Liver (tissue), 9 donors: Measurements from ENCODE around the gene HTRA1. TPM values are rescaled to one million over a fixed set of nuclear protein-coding genes. Genes with fewer than 3 reads are reported as not detected.

Experiments
- DNase-seq: peaks from one replicate; pipeline ENCODE4 v3.0.0-alpha.2; 2017; ENCODE audit warnings: low spot score
- H3K27ac ChIP-seq, 2 donors: one replicate each; pipeline ENCODE4 v1.7.0; 2013; ENCODE audit warnings: inconsistent platforms in 2 of 2, low read length in 2 of 2, control low read depth in 1 of 2, low read depth in 1 of 2, mild to moderate bottlenecking in 1 of 2
- H3K27me3 ChIP-seq, 4 donors: one replicate each; pipeline versions ENCODE4 v1.6.1 to v1.7.0; 2013; ENCODE audit warnings: low read length in 3 of 4, inconsistent platforms in 1 of 4, mild to moderate bottlenecking in 1 of 4, moderate library complexity in 1 of 4; ENCODE audit not compliant: control insufficient read depth in 4 of 4, insufficient read depth in 4 of 4
- H3K36me3 ChIP-seq, 4 donors: one replicate each; pipeline versions ENCODE4 v1.6.1 to v1.7.0; 2013; ENCODE audit warnings: low read length in 3 of 4, mild to moderate bottlenecking in 3 of 4, low read depth in 1 of 4, moderate library complexity in 1 of 4; ENCODE audit not compliant: control insufficient read depth in 4 of 4, insufficient read depth in 3 of 4
- H3K4me1 ChIP-seq, 4 donors: one replicate each; pipeline versions ENCODE4 v1.6.1 to v1.7.0; 2013; ENCODE audit warnings: low read length in 3 of 4, mild to moderate bottlenecking in 3 of 4, moderate library complexity in 1 of 4; ENCODE audit not compliant: control insufficient read depth in 4 of 4, insufficient read depth in 4 of 4
- H3K4me3 ChIP-seq, 3 donors: one replicate each; pipeline versions ENCODE4 v1.6.1 to v1.7.0; 2013; ENCODE audit warnings: low read length in 3 of 3, control low read depth in 1 of 3, low read depth in 1 of 3, mild to moderate bottlenecking in 1 of 3
- H3K9ac ChIP-seq, 2 donors: one replicate each; pipeline ENCODE4 v1.7.0; 2013; ENCODE audit warnings: low read length in 2 of 2, mild to moderate bottlenecking in 2 of 2, moderate library complexity in 2 of 2, control low read depth in 1 of 2, low read depth in 1 of 2
- H3K9me3 ChIP-seq, 4 donors: one replicate each; pipeline versions ENCODE4 v1.6.1 to v1.7.0; 2013; ENCODE audit warnings: low read length in 3 of 4; ENCODE audit not compliant: control insufficient read depth in 4 of 4
- EGR1 ChIP-seq, 2 donors: IDR thresholded peaks; 2 replicates each; pipeline ENCODE4 v1.6.1; 2016 to 2018; ENCODE audit warnings: antibody characterized with exemption in 2 of 2, low read depth in 2 of 2
- FOXA2 ChIP-seq: IDR thresholded peaks from 2 replicates; pipeline ENCODE4 v1.6.1; 2016; ENCODE audit warnings: antibody characterized with exemption
- GABPA ChIP-seq, 2 donors: IDR thresholded peaks in 1 of 2; conservative IDR thresholded peaks in 1 of 2; 2 replicates each; pipeline ENCODE4 v1.6.1; 2016; ENCODE audit warnings: antibody characterized with exemption in 2 of 2, mild to moderate bottlenecking in 1 of 2, moderate library complexity in 1 of 2
- HNF4A ChIP-seq, 2 donors: conservative IDR thresholded peaks; 2 replicates each; pipeline ENCODE4 v1.6.1; 2016; ENCODE audit warnings: antibody characterized with exemption in 2 of 2, mild to moderate bottlenecking in 2 of 2
- HNF4G ChIP-seq: IDR thresholded peaks from 2 replicates; pipeline ENCODE4 v1.6.1; 2016; ENCODE audit warnings: antibody characterized with exemption
- JUND ChIP-seq, 2 donors: IDR thresholded peaks; 2 replicates each; pipeline ENCODE4 v1.6.1; 2016; ENCODE audit warnings: antibody characterized with exemption in 2 of 2
- NR2F2 ChIP-seq: IDR thresholded peaks from 2 replicates; pipeline ENCODE4 v1.6.1; 2016; ENCODE audit warnings: antibody characterized with exemption
- RAD21 ChIP-seq, 2 donors: IDR thresholded peaks; 2 replicates each; pipeline ENCODE4 v1.6.1; 2016; ENCODE audit warnings: antibody characterized with exemption in 2 of 2, mild to moderate bottlenecking in 2 of 2
- RXRA ChIP-seq, 2 donors: IDR thresholded peaks; 2 replicates each; pipeline ENCODE4 v1.6.1; 2017 to 2018; ENCODE audit warnings: antibody characterized with exemption in 2 of 2, mild to moderate bottlenecking in 1 of 2
- SP1 ChIP-seq: IDR thresholded peaks from 2 replicates; pipeline ENCODE4 v1.6.1; 2018; ENCODE audit warnings: antibody characterized with exemption, mild to moderate bottlenecking
- TAF1 ChIP-seq: conservative IDR thresholded peaks from 2 replicates; pipeline ENCODE4 v1.6.1; 2016; ENCODE audit warnings: antibody characterized with exemption, mild to moderate bottlenecking
- YY1 ChIP-seq: IDR thresholded peaks from 2 replicates; pipeline ENCODE4 v1.6.1; 2016; ENCODE audit warnings: antibody characterized with exemption, mild to moderate bottlenecking
- WGBS: extraction: QIAGEN DNeasy Blood & Tissue Kit; methylation state at CpG from one replicate; pipeline ENCODE4 v1.1.7; 2013; 5-methylcytosine and 5-hydroxymethylcytosine counted together
- polyA plus RNA-seq, 2 donors: library from polyadenylated mRNA; stranded (reverse) in 1 of 2; unstranded in 1 of 2; fragments of 200-250 nt in 1 of 2; fragments of >200 nt in 1 of 2; fragmentation: Nextera tagmentation in 1 of 2; extraction: Ambion mirVana in 1 of 2; gene quantifications; one replicate each; pipeline versions ENCODE4 v1.2.1 to v1.2.3, GENCODE V29; 2013 to 2015
- total RNA-seq, 2 donors: library from RNA; depleted of rRNA; stranded (reverse); fragments of >200 nt; gene quantifications; one replicate each; pipeline ENCODE4 v1.2.3, GENCODE V29; 2014
- TF ChIP-seq, protein P1 (sequence below): IDR thresholded peaks from 2 replicates; pipeline ENCODE4 v1.6.1; 2016; ENCODE audit warnings: antibody characterized with exemption
- TF ChIP-seq, protein P2 (sequence below): IDR thresholded peaks from 2 replicates; pipeline ENCODE4 v1.6.1; 2016; ENCODE audit warnings: antibody characterized with exemption
- TF ChIP-seq, protein P3 (sequence below): IDR thresholded peaks from 2 replicates; pipeline ENCODE4 v1.6.1; 2016; ENCODE audit warnings: antibody characterized with exemption, mild to moderate bottlenecking
- TF ChIP-seq, protein P4 (sequence below): IDR thresholded peaks from 2 replicates; pipeline ENCODE4 v1.6.1; 2016; ENCODE audit warnings: antibody characterized with exemption
- donor health status: healthy.
- donor health status: healthy.
- donor health status: healthy.
- donor health status: healthy.
- donor health status: healthy.

The HTRA1 gene
- total and polyA plus RNA-seq, 4 donors = 4.3 to 289 (median 72.1) TPM

DNA sequence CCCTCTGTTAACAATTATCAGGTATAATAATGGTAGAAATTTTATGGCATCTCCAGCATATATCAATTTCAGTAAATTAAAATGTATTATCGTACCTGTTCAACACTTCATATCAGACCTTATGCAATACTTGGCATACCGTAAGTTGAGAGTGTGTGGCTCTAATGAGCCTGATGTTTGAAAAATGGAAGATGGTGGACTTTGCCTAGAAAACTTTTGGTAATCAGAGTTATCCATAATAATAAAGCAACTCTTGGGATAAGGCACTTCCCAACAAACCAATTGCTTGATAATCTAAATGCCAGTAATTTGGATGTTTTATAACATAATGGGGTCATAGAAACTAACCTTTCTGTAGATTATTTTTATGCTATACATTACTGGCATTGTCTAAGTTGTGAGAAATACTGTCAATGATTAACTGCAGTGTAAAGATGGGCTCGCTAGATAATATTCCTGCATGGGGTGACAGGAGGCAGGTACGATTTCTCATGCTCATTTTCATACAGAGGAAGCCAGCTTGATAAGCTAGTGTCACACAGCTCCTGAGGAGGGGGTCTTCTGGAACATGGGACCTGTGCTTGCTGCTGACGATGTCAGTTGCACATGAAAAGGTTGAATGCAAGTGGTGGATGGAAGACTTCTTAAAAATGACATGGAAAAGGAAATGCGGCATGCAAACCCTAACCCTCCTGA is 71.4 kb downstream of the HTRA1 start:
- no peak overlapping the region for H3K4me3 ChIP-seq
- 82% methylated on average over 6 of the region's 6 CpGs for WGBS
- H3K27ac ChIP-seq = no peak overlapping the region
- H3K9me3 ChIP-seq = no peaks in the 10 kb centered on the region
- no peak overlapping the region for H3K9ac ChIP-seq
- DNase-seq = no peak
- peaks cover 2 to 7% (median 2%) of the 10 kb centered on the region in 4 donors for H3K4me1 ChIP-seq
- no peaks in the 10 kb centered on the region for H3K36me3 ChIP-seq
- TF ChIP-seq JUND (IDR thresholded peaks at IDR 0.05) (no peak), RAD21 (IDR thresholded peaks at IDR 0.05) (no peak), RXRA (IDR thresholded peaks at IDR 0.05) (no peak), YY1 (no peak), NR2F2 (no peak), HNF4A (conservative IDR thresholded peaks at IDR 0.05) (no peak), HNF4G (no peak), FOXA2 (no peak), GABPA (IDR thresholded peaks at IDR 0.05 in 1 of 2, conservative IDR thresholded peaks at IDR 0.05 in 1 of 2) (no peak), EGR1 (IDR thresholded peaks at IDR 0.05; ENCODE audit: low read depth in 2 of 2) (no peak), SP1 (no peak)
- TF ChIP-seq, protein P1, sequence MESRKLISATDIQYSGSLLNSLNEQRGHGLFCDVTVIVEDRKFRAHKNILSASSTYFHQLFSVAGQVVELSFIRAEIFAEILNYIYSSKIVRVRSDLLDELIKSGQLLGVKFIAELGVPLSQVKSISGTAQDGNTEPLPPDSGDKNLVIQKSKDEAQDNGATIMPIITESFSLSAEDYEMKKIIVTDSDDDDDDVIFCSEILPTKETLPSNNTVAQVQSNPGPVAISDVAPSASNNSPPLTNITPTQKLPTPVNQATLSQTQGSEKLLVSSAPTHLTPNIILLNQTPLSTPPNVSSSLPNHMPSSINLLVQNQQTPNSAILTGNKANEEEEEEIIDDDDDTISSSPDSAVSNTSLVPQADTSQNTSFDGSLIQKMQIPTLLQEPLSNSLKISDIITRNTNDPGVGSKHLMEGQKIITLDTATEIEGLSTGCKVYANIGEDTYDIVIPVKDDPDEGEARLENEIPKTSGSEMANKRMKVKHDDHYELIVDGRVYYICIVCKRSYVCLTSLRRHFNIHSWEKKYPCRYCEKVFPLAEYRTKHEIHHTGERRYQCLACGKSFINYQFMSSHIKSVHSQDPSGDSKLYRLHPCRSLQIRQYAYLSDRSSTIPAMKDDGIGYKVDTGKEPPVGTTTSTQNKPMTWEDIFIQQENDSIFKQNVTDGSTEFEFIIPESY = no peak
- TF ChIP-seq, protein P2, sequence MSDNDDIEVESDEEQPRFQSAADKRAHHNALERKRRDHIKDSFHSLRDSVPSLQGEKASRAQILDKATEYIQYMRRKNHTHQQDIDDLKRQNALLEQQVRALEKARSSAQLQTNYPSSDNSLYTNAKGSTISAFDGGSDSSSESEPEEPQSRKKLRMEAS = no peak
- TF ChIP-seq, protein P3, sequence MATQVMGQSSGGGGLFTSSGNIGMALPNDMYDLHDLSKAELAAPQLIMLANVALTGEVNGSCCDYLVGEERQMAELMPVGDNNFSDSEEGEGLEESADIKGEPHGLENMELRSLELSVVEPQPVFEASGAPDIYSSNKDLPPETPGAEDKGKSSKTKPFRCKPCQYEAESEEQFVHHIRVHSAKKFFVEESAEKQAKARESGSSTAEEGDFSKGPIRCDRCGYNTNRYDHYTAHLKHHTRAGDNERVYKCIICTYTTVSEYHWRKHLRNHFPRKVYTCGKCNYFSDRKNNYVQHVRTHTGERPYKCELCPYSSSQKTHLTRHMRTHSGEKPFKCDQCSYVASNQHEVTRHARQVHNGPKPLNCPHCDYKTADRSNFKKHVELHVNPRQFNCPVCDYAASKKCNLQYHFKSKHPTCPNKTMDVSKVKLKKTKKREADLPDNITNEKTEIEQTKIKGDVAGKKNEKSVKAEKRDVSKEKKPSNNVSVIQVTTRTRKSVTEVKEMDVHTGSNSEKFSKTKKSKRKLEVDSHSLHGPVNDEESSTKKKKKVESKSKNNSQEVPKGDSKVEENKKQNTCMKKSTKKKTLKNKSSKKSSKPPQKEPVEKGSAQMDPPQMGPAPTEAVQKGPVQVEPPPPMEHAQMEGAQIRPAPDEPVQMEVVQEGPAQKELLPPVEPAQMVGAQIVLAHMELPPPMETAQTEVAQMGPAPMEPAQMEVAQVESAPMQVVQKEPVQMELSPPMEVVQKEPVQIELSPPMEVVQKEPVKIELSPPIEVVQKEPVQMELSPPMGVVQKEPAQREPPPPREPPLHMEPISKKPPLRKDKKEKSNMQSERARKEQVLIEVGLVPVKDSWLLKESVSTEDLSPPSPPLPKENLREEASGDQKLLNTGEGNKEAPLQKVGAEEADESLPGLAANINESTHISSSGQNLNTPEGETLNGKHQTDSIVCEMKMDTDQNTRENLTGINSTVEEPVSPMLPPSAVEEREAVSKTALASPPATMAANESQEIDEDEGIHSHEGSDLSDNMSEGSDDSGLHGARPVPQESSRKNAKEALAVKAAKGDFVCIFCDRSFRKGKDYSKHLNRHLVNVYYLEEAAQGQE = no peak
- TF ChIP-seq, protein P4, sequence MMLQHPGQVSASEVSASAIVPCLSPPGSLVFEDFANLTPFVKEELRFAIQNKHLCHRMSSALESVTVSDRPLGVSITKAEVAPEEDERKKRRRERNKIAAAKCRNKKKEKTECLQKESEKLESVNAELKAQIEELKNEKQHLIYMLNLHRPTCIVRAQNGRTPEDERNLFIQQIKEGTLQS = no peak
- no peaks in the 10 kb centered on the region for H3K27me3 ChIP-seq

DNA sequence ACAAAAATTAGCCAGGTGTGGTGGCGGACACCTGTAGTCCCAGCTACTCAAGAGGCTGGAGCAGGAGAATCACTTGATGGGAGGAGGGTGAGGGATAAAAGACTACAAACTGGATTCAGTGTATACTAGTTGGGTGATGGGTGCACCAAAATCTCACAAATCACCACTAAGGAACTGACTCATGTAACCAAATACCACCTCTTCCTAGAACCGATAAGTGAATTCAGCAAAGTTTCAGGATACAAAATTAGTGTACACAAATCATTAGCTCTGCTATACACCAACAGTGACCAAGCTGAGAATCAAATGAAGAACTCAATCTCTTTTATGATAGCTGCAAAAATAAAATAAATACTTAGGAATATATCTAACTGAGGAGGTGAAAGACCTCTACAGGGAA is 76.2 kb downstream of the HTRA1 start:
- WGBS = 98% methylated on average over 2 of the region's 2 CpGs
- H3K4me1 ChIP-seq = peaks cover 3 to 9% (median 3%) of the 10 kb centered on the region in 4 donors
- H3K27me3 ChIP-seq = no peaks in the 10 kb centered on the region
- H3K9me3 ChIP-seq = no peaks in the 10 kb centered on the region
- H3K9ac ChIP-seq = no peak overlapping the region
- H3K4me3 ChIP-seq = no peak overlapping the region
- TF ChIP-seq, protein P1 = no peak
- TF ChIP-seq NR2F2 (no peak), TAF1 (no peak), JUND (IDR thresholded peaks at IDR 0.05) (no peak), FOXA2 (no peak), SP1 (no peak)
- TF ChIP-seq, protein P3 = no peak
- no peaks in the 10 kb centered on the region for H3K36me3 ChIP-seq
- H3K27ac ChIP-seq = no peak overlapping the region
- DNase-seq = no peak
